ENCODE measurements around the gene PCSK6.

The PCSK6 gene

DNA sequence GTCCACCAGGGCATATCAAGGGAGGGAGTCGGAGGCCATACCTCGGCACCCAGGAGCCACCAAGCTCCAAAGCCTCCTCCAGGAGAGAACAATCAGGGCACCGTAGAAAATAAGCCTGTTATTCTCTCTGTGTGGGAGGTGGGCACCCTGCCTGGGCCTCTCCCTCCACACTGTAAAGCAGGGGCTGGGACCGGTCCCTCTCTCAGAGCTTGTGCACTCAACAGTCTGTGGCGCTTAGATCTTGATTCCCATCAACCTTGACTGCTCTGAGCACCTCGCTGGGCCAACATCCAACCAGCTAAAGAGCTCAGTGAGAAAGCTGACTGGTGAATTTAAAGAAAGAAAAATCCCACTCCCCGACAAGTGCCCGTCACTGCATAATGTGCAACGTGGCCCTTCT lies 53.0 kb downstream of the PCSK6 start:
- TF ChIP-seq, protein P1, sequence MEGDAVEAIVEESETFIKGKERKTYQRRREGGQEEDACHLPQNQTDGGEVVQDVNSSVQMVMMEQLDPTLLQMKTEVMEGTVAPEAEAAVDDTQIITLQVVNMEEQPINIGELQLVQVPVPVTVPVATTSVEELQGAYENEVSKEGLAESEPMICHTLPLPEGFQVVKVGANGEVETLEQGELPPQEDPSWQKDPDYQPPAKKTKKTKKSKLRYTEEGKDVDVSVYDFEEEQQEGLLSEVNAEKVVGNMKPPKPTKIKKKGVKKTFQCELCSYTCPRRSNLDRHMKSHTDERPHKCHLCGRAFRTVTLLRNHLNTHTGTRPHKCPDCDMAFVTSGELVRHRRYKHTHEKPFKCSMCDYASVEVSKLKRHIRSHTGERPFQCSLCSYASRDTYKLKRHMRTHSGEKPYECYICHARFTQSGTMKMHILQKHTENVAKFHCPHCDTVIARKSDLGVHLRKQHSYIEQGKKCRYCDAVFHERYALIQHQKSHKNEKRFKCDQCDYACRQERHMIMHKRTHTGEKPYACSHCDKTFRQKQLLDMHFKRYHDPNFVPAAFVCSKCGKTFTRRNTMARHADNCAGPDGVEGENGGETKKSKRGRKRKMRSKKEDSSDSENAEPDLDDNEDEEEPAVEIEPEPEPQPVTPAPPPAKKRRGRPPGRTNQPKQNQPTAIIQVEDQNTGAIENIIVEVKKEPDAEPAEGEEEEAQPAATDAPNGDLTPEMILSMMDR (IDR thresholded peaks at IDR 0.05; ENCODE audit: extremely low read depth, missing control alignments), result no peak
- DNase-seq (ENCODE audit: low spot score), result no peak

DNA sequence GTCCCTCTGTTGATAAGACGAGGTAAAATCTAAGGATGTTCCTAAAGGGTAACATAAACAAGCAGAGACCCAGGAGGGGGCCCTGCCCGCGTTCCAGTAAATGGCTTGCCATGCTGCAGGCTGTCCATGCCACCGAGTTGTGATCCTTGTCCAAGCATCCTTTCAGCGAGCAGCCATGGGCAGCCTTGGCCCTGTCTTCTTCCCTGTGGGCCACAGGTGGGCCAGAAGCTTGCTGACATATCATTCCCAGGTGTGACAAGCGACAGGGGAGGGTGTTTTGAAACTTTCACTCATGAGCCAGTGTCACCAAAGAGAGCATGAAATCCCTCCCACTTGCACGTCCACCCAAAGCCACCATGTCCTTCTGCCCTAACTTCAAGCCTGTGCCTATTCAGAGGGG lies 53.7 kb downstream of the PCSK6 start:
- TF ChIP-seq, protein P1 (IDR thresholded peaks at IDR 0.05; ENCODE audit: extremely low read depth, missing control alignments), result no peak
- DNase-seq (ENCODE audit: low spot score), result no peak

DNA sequence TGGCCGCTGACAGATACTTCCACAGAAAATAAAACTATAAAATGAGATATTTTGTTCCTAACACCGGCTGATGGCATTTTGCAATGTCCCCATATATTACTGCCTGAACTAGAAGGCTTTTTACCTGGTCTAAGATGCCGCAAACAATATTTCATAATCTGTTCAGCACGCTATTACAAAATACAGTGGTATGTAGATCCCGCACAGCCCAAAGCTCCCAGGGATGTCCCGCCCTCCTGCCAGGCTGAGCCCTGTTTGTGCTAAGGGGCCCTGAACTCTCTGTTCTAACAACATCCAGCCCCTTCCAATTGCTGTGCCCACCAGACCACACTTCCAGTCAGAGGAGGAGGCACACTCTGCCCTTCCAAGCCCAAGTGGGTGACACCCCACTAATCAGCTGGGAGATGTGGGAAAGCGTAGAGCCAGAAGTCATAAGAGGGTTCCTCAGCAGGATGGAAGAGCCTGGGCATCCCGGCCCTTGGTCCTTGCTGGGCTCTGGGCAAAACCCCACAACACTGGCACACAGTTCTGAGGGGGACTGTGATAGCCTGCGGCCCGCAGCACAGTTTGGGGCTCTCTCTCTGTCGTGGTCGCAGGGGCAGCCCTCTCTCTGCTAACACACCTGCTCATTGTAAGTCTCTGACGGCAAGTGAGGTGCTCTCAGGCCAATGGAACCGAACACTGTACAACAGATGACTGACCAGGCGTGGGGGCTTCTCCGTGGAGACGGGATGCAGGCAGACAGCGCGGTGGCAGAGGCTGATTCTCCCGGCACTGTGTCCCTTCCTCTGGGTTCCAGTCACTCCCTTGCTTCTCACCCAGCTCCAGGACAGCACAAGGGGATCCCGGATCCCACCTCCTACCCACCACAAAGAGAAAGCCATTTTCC lies 55.2 kb downstream of the PCSK6 start:
- TF ChIP-seq, protein P1 (IDR thresholded peaks at IDR 0.05; ENCODE audit: extremely low read depth, missing control alignments), result no peak
- no peak for DNase-seq (ENCODE audit: low spot score)

DNA sequence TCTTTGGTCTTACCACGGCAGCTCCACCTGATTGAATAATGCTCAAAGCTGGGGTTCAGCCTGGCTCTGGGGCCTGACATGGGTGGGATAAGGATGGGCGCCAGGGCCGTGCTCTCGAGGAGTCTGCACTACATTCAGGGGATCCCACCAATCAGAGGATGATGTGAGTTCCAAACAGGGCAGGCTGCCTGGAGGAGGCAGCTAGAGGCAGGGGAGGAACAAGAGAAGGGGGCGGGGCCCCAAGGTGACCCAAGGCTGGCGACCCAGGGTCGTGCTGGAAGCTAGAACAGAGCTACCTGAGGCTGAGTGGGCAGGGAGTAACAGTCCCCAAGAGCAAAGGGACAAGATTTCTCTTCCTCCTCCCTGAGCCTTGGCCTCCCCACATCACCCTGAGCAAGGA lies 56.1 kb downstream of the PCSK6 start:
- TF ChIP-seq, protein P1 (IDR thresholded peaks at IDR 0.05; ENCODE audit: extremely low read depth, missing control alignments), result no peak
- no peak for DNase-seq (ENCODE audit: low spot score)

- no peak for DNase-seq (ENCODE audit: low spot score)
- TF ChIP-seq, protein P1 (IDR thresholded peaks at IDR 0.05; ENCODE audit: extremely low read depth, missing control alignments), result no peak
Measured at GRCh38 chr15:101432982-101433381, 56.5 kb downstream of the PCSK6 start.

GRCh38 chr15:101431748-101432147 lies 57.8 kb downstream of the PCSK6 start:
- DNase-seq (ENCODE audit: low spot score), result no peak
- TF ChIP-seq, protein P1 (IDR thresholded peaks at IDR 0.05; ENCODE audit: extremely low read depth, missing control alignments), result no peak

DNA sequence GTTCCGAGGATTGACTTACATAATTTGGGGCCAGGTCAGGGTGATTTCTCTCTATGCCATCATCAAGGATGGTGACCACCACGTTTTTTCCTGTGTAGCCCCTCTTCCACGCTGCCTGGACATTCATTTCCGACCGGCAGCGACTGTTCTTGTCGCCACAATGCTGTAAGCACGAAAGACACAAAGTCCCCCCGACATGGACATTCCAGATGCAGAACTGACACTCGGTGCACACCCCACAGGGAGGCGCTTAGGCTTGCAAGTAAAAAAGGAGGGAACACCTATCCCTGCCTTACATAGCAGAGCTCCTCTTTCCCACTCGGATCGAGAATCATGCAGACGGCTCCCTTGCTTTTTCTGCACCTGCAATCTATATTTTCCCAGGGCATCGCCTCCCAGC lies 58.2 kb downstream of the PCSK6 start:
- DNase-seq (ENCODE audit: low spot score), result no peak
- TF ChIP-seq, protein P1 (IDR thresholded peaks at IDR 0.05; ENCODE audit: extremely low read depth, missing control alignments), result no peak

Measured in GM20000 (cell line).